ENCODE results near the gene VWA3B.

DNA sequence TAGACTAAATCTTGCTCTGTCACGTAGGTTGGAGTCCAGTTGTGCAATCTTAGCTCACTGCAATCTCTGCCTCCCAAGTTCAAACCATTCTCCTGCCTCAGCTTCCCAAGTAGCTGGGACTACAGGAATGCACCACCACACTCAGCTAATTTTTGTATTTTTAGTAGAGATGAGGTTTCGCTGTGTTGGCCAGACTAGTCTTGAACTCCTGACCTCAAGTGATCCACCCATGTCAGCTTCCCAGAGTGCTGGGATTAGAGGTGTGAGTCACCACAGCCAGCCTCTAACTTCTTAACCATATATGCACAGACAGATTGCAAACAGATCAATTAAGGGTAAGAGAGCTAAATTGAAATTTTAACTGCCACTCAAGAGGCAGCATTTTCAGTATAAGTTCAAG lies 237.2 kb downstream of the VWA3B start:
- TF ChIP-seq, protein P1, sequence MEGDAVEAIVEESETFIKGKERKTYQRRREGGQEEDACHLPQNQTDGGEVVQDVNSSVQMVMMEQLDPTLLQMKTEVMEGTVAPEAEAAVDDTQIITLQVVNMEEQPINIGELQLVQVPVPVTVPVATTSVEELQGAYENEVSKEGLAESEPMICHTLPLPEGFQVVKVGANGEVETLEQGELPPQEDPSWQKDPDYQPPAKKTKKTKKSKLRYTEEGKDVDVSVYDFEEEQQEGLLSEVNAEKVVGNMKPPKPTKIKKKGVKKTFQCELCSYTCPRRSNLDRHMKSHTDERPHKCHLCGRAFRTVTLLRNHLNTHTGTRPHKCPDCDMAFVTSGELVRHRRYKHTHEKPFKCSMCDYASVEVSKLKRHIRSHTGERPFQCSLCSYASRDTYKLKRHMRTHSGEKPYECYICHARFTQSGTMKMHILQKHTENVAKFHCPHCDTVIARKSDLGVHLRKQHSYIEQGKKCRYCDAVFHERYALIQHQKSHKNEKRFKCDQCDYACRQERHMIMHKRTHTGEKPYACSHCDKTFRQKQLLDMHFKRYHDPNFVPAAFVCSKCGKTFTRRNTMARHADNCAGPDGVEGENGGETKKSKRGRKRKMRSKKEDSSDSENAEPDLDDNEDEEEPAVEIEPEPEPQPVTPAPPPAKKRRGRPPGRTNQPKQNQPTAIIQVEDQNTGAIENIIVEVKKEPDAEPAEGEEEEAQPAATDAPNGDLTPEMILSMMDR (IDR thresholded peaks at IDR 0.05; ENCODE audit: low read length), result no peak
- TF ChIP-seq EZH2phosphoT487 (IDR thresholded peaks at IDR 0.05; ENCODE audit: low read length), result no peak

Data from MM.1S (cell line).